Astrocyte (in vitro differentiated cells and primary cell): ENCODE data around the gene CPE. TPM values are rescaled to one million over a fixed set of nuclear protein-coding genes. Genes with fewer than 3 reads are reported as not detected.

ENCODE experiments used
- DNase-seq: peaks from one replicate; pipeline ENCODE4 v3.0.0-alpha.2; 2010; ENCODE audit warnings: low read depth
- FAIRE-seq: peaks from 2 replicates; lab custom pipeline; 2011; peaks lifted over from hg19 to GRCh38; lab: Jason Lieb, UNC
- H2AFZ ChIP-seq: 2 replicates; pipeline ENCODE4 v1.6.0; 2012; ENCODE audit warnings: low read depth, low read length, inconsistent platforms
- H3K27ac ChIP-seq: 2 replicates; pipeline ENCODE4 v1.5.1; 2011; ENCODE audit warnings: low read depth, low read length, inconsistent platforms
- H3K27me3 ChIP-seq: 2 replicates; pipeline ENCODE4 v1.6.0; 2011; ENCODE audit warnings: low read length, inconsistent platforms; ENCODE audit not compliant: insufficient read depth
- H3K36me3 ChIP-seq: 2 replicates; pipeline ENCODE4 v1.5.1; 2011; ENCODE audit warnings: low read length, inconsistent platforms; ENCODE audit not compliant: insufficient read depth
- H3K4me1 ChIP-seq: 2 replicates; pipeline ENCODE4 v1.5.1; 2011; ENCODE audit warnings: low read length, inconsistent platforms; ENCODE audit not compliant: insufficient read depth
- H3K4me2 ChIP-seq: 2 replicates; pipeline ENCODE4 v1.6.0; 2012; ENCODE audit warnings: low read length, inconsistent platforms
- H3K4me3 ChIP-seq: 2 replicates; pipeline ENCODE4 v1.5.1; 2011; ENCODE audit warnings: low read depth, mild to moderate bottlenecking, low read length, inconsistent platforms; ENCODE audit not compliant: insufficient read depth
- H3K79me2 ChIP-seq: 2 replicates; pipeline ENCODE4 v1.6.0; 2012; ENCODE audit warnings: mild to moderate bottlenecking, low read length, inconsistent platforms; ENCODE audit not compliant: insufficient read depth
- H3K9ac ChIP-seq: 2 replicates; pipeline ENCODE4 v1.6.0; 2012; ENCODE audit warnings: mild to moderate bottlenecking, low read length, inconsistent platforms
- H3K9me3 ChIP-seq: 2 replicates; pipeline ENCODE4 v1.5.1; 2012; ENCODE audit warnings: low read depth, mild to moderate bottlenecking, low read length, inconsistent platforms; ENCODE audit not compliant: insufficient read depth
- H4K20me1 ChIP-seq: 2 replicates; pipeline ENCODE4 v1.6.0; 2012; ENCODE audit warnings: low read length, inconsistent platforms; ENCODE audit not compliant: insufficient read depth
- H3K27ac Mint-ChIP-seq: one replicate; pipeline ENCODE4 v1.8.0; 2021; ENCODE audit warnings: mild to moderate bottlenecking, mixed read lengths; ENCODE audit not compliant: unreplicated experiment
- H3K27me3 Mint-ChIP-seq: one replicate; pipeline ENCODE4 v1.8.0; 2021; ENCODE audit warnings: low read depth, mixed read lengths; ENCODE audit not compliant: unreplicated experiment
- H3K36me3 Mint-ChIP-seq: one replicate; pipeline ENCODE4 v1.8.0; 2021; ENCODE audit warnings: low read depth, mixed read lengths; ENCODE audit not compliant: unreplicated experiment
- H3K4me1 Mint-ChIP-seq: one replicate; pipeline ENCODE4 v1.8.0; 2021; ENCODE audit warnings: low read depth, mixed read lengths; ENCODE audit not compliant: unreplicated experiment
- H3K4me3 Mint-ChIP-seq: one replicate; pipeline ENCODE4 v1.8.0; 2021; ENCODE audit warnings: mild to moderate bottlenecking, moderate library complexity, mixed read lengths; ENCODE audit not compliant: unreplicated experiment
- H3K9me3 Mint-ChIP-seq: one replicate; pipeline ENCODE4 v1.8.0; 2021; ENCODE audit warnings: mild to moderate bottlenecking, mixed read lengths; ENCODE audit not compliant: unreplicated experiment
- CTCF ChIP-seq: IDR thresholded peaks from 2 replicates; pipeline ENCODE4 v1.5.1; 2011; ENCODE audit warnings: low read depth, mild to moderate bottlenecking, inconsistent platforms, low read length, moderate library complexity; ENCODE audit not compliant: insufficient read depth
- EZH2 ChIP-seq: IDR thresholded peaks from 2 replicates; pipeline ENCODE4 v1.6.1; 2012; ENCODE audit warnings: mild to moderate bottlenecking, low read length, inconsistent platforms; ENCODE audit not compliant: insufficient read depth
- total RNA-seq: library from RNA; stranded (reverse); gene quantifications from 2 replicates; pipeline ENCODE4 v1.2.1, GENCODE V29; 2021

CPE gene
- total RNA-seq, 1 donor from 2014 or later: 380 TPM

GRCh38 chr4:165433529-165433928 is 54.7 kb downstream of the CPE start:
- no peak for TF ChIP-seq EZH2
- no peak for TF ChIP-seq CTCF
- H3K27ac Mint-ChIP-seq: no peak overlapping the region
- Histone ChIP-seq H3K4me1 (no peaks in the 10 kb centered on the region), H3K79me2 (no peaks in the 10 kb centered on the region), H2AFZ (no peak overlapping the region), H3K36me3 (no peaks in the 10 kb centered on the region), H3K9ac (no peak overlapping the region), H3K4me2 (no peak overlapping the region), H3K9me3 (no peaks in the 10 kb centered on the region), H3K4me3 (no peak overlapping the region), H3K27ac (no peak overlapping the region), H4K20me1 (no peaks in the 10 kb centered on the region), H3K27me3 (no peaks in the 10 kb centered on the region)
- H3K9me3 Mint-ChIP-seq: no peaks in the 10 kb centered on the region
- H3K4me1 Mint-ChIP-seq: no peaks in the 10 kb centered on the region
- peaks cover 15% of the 10 kb centered on the region for H3K36me3 Mint-ChIP-seq
- DNase-seq (no peak), FAIRE-seq (no peak)
- no peak overlapping the region for H3K4me3 Mint-ChIP-seq
- no peaks in the 10 kb centered on the region for H3K27me3 Mint-ChIP-seq

GRCh38 chr4:165437691-165438090 is 58.9 kb downstream of the CPE start:
- H3K9ac ChIP-seq: no peak overlapping the region
- TF ChIP-seq CTCF (no peak), EZH2 (no peak)
- H3K4me1 ChIP-seq: peaks cover 15% of the 10 kb centered on the region
- no peaks in the 10 kb centered on the region for H3K36me3 ChIP-seq
- H3K27me3 Mint-ChIP-seq: no peaks in the 10 kb centered on the region
- H2AFZ ChIP-seq: no peak overlapping the region
- H4K20me1 ChIP-seq: no peaks in the 10 kb centered on the region
- H3K36me3 Mint-ChIP-seq: peaks cover 7% of the 10 kb centered on the region
- H3K79me2 ChIP-seq: no peaks in the 10 kb centered on the region
- no peak overlapping the region for H3K27ac Mint-ChIP-seq
- no peaks in the 10 kb centered on the region for H3K9me3 ChIP-seq
- H3K27me3 ChIP-seq: no peaks in the 10 kb centered on the region
- H3K4me3 ChIP-seq: no peak overlapping the region
- no peaks in the 10 kb centered on the region for H3K4me1 Mint-ChIP-seq
- H3K27ac ChIP-seq: no peak overlapping the region
- FAIRE-seq (no peak), DNase-seq (no peak)
- no peaks in the 10 kb centered on the region for H3K9me3 Mint-ChIP-seq
- H3K4me3 Mint-ChIP-seq: no peak overlapping the region
- H3K4me2 ChIP-seq: no peak overlapping the region

GRCh38 chr4:165439344-165439743 is 60.5 kb downstream of the CPE start:
- no peaks in the 10 kb centered on the region for H3K27me3 Mint-ChIP-seq
- no peak overlapping the region for H3K27ac ChIP-seq

More at GRCh38 chr4:165439344-165439743, 60.5 kb downstream of the CPE start:
- Histone ChIP-seq H2AFZ (no peak overlapping the region), H3K4me3 (no peak overlapping the region), H3K9ac (no peak overlapping the region), H3K27me3 (no peaks in the 10 kb centered on the region), H3K36me3 (no peaks in the 10 kb centered on the region), H3K4me1 (peaks cover 15% of the 10 kb centered on the region), H3K4me2 (peak overlapping the region; percentile 76), H3K79me2 (no peaks in the 10 kb centered on the region), H4K20me1 (no peaks in the 10 kb centered on the region), H3K9me3 (no peaks in the 10 kb centered on the region)
- Mint-ChIP-seq H3K4me1 (peaks cover 11% of the 10 kb centered on the region), H3K4me3 (no peak overlapping the region), H3K36me3 (peaks cover 4% of the 10 kb centered on the region), H3K9me3 (no peaks in the 10 kb centered on the region), H3K27ac (no peak overlapping the region)
- DNase-seq (no peak), FAIRE-seq (no peak)
- no peak for TF ChIP-seq EZH2
- TF ChIP-seq CTCF: no peak
